ENCODE measurements around the gene GSTT4.

GRCh38 chr22:24011735-24012068 lies 6.4 kb upstream of the GSTT4 start:
- TF ChIP-seq CTCF (CRISPR knock-in tag; IDR thresholded peaks at IDR 0.05): no peak
- no peak for TF ChIP-seq ZBTB40 (IDR thresholded peaks at IDR 0.05)
- TF ChIP-seq ZBTB40 (CRISPR knock-in tag; IDR thresholded peaks at IDR 0.05): no peak
- no peak for TF ChIP-seq CENPX (CRISPR knock-in tag; IDR thresholded peaks at IDR 0.05)
- TF ChIP-seq EEA1 (CRISPR knock-in tag; IDR thresholded peaks at IDR 0.05; ENCODE audit: borderline replicate concordance): no peak
- no peak for TF ChIP-seq ZNF740 (CRISPR knock-in tag; IDR thresholded peaks at IDR 0.05)
- TF ChIP-seq THRA (CRISPR knock-in tag; IDR thresholded peaks at IDR 0.05; ENCODE audit: borderline replicate concordance): no peak

Measured in HepG2 (cell line).